Gastroesophageal sphincter (tissue), 4 donors: ENCODE measurements around the gene NEK2. TPM values are rescaled to one million over a fixed set of nuclear protein-coding genes. Genes with fewer than 3 reads are reported as not detected.

ENCODE experiments used
- ATAC-seq: fragments of 150-250 bp; one replicate; pipeline ENCODE4 v1.9.1; 2016; ENCODE audit warnings: mild to moderate bottlenecking, moderate library complexity
- H3K27ac ChIP-seq, 4 donors: fragments of 200-600 bp; sonication (generic) in 3 of 4; 1 replicate in 3 of 4; 2 replicates in 1 of 4; pipeline ENCODE4 v1.5.1; 2016 to 2019
- H3K27me3 ChIP-seq: fragments of 200-600 bp; sonication (generic); one replicate; pipeline ENCODE4 v1.5.1; 2019
- H3K36me3 ChIP-seq, 2 donors: fragments of 200-600 bp; sonication (generic); one replicate each; pipeline ENCODE4 v1.5.1; 2019; ENCODE audit warnings: control low read depth in 1 of 2
- H3K4me1 ChIP-seq, 3 donors: fragments of 200-600 bp; sonication (generic); 1 replicate in 2 of 3; 2 replicates in 1 of 3; pipeline ENCODE4 v1.5.1; 2016 to 2019; ENCODE audit warnings: control low read depth in 2 of 3
- H3K4me3 ChIP-seq, 2 donors: fragments of 200-600 bp; sonication (generic); one replicate each; pipeline ENCODE4 v1.5.1; 2019; ENCODE audit warnings: mild to moderate bottlenecking in 1 of 2, moderate library complexity in 1 of 2
- H3K9me3 ChIP-seq, 3 donors: fragments of 200-600 bp; sonication (generic); one replicate each; pipeline ENCODE4 v1.5.1; 2017 to 2019; ENCODE audit warnings: control low read depth in 2 of 3
- CTCF ChIP-seq, 4 experiments: fragments of 200-600 bp in 2 of 4; fragments of 450-650 bp in 2 of 4; sonication (generic) in 1 of 4; IDR thresholded peaks; one replicate each; pipeline ENCODE4 v1.5.1; 2017 to 2019; ENCODE audit warnings: antibody characterized with exemption in 4 of 4, mild to moderate bottlenecking in 2 of 4, moderate library complexity in 2 of 4
- EP300 ChIP-seq: sonication (generic); formaldehyde crosslinking; IDR thresholded peaks from one replicate; pipeline ENCODE4 v1.6.1; 2017; ENCODE audit warnings: antibody characterized with exemption, mild to moderate bottlenecking
- POLR2A ChIP-seq, 2 donors: fragments of 450-650 bp; IDR thresholded peaks; one replicate each; pipeline ENCODE4 v1.6.1; 2017; ENCODE audit warnings: antibody characterized with exemption in 2 of 2, mild to moderate bottlenecking in 2 of 2, moderate library complexity in 1 of 2
- POLR2AphosphoS5 ChIP-seq: sonication (generic); formaldehyde crosslinking; IDR thresholded peaks from one replicate; pipeline ENCODE4 v1.6.1; 2017; ENCODE audit warnings: antibody characterized with exemption
- WGBS, 2 donors: methylation state at CpG; one replicate each; pipeline ENCODE4 v1.1.5; 2018; ENCODE audit warnings: low coverage in 1 of 2; 5-methylcytosine and 5-hydroxymethylcytosine counted together
- total RNA-seq, 4 donors: library from RNA; depleted of rRNA; stranded (reverse); fragments of >200 nt; gene quantifications; one replicate each; pipeline ENCODE4 v1.1.0, GENCODE V29; 2016

The NEK2 gene
- total RNA-seq, 4 donors from 2014 or later = 0.59 TPM; not detected in 3

- H3K36me3 ChIP-seq = no peaks in the 10 kb centered on the region
- H3K4me3 ChIP-seq = no peak overlapping the region
- H3K4me1 ChIP-seq = peaks cover 0 to 39% (median 10%) of the 10 kb centered on the region in 3 donors
- WGBS, 2 donors = 97 to 100% methylated on average over 4 of the region's 4 CpGs
- H3K9me3 ChIP-seq = no peaks in the 10 kb centered on the region
- no peaks in the 10 kb centered on the region for H3K27me3 ChIP-seq
- TF ChIP-seq CTCF (IDR thresholded peaks at IDR 0.05) = no peak
- no peak for TF ChIP-seq POLR2AphosphoS5
- no peak for TF ChIP-seq EP300
- no peak for TF ChIP-seq POLR2A (IDR thresholded peaks at IDR 0.05)
- ATAC-seq = no peak
- H3K27ac ChIP-seq = no peak overlapping the region
These were observed 40.5 kb downstream of the NEK2 start for GRCh38 chr1:211634931-211635330.

GRCh38 chr1:211634461-211634860 is 41.0 kb downstream of the NEK2 start:
- ATAC-seq = no peak
- Histone ChIP-seq H3K36me3 (no peaks in the 10 kb centered on the region), H3K27me3 (no peaks in the 10 kb centered on the region), H3K4me1 (peaks cover 0 to 40% (median 10%) of the 10 kb centered on the region in 3 donors), H3K27ac (no peak overlapping the region), H3K9me3 (no peaks in the 10 kb centered on the region), H3K4me3 (no peak overlapping the region)
- TF ChIP-seq EP300 = no peak
- TF ChIP-seq POLR2A (IDR thresholded peaks at IDR 0.05) = no peak
- no peak for TF ChIP-seq POLR2AphosphoS5
- no peak for TF ChIP-seq CTCF (IDR thresholded peaks at IDR 0.05)
- WGBS, 2 donors = 100% methylated on average over 3 of the region's 4 CpGs; no CpG with 5 or more reads in 1 of the 2 donors

- no peak for TF ChIP-seq CTCF (IDR thresholded peaks at IDR 0.05)
- TF ChIP-seq POLR2AphosphoS5 = no peak
- no peak for TF ChIP-seq POLR2A (IDR thresholded peaks at IDR 0.05)
- TF ChIP-seq EP300 = no peak
- Histone ChIP-seq H3K9me3 (no peaks in the 10 kb centered on the region), H3K36me3 (no peaks in the 10 kb centered on the region), H3K27me3 (no peaks in the 10 kb centered on the region), H3K27ac (peak overlapping the region in 3 of 4 donors; percentile 75 to 80 (median 77)), H3K4me3 (no peak overlapping the region), H3K4me1 (peaks cover 0 to 40% (median 10%) of the 10 kb centered on the region in 3 donors)
- WGBS, 2 donors = 82 to 87% methylated on average over 4 to 7 of the region's 8 CpGs
- ATAC-seq = no peak
These were observed 41.9 kb downstream of the NEK2 start for GRCh38 chr1:211633524-211633846.

- WGBS, 2 donors = 17 to 39% methylated on average over 1 to 2 of the region's 13 CpGs
- H3K27ac ChIP-seq = peak overlapping the region in 3 of 4 donors; percentile 75 to 80 (median 77)
These were observed 42.5 kb downstream of the NEK2 start for GRCh38 chr1:211632808-211633523.

More at GRCh38 chr1:211632808-211633523, 42.5 kb downstream of the NEK2 start:
- TF ChIP-seq CTCF (IDR thresholded peaks at IDR 0.05) (no peak), EP300 (no peak), POLR2AphosphoS5 (no peak), POLR2A (IDR thresholded peaks at IDR 0.05) (no peak)
- peak; percentile 82 for ATAC-seq
- H3K27me3 ChIP-seq = no peaks in the 10 kb centered on the region
- no peaks in the 10 kb centered on the region for H3K9me3 ChIP-seq
- H3K4me1 ChIP-seq = peaks cover 0 to 40% (median 10%) of the 10 kb centered on the region in 3 donors
- no peaks in the 10 kb centered on the region for H3K36me3 ChIP-seq
- H3K4me3 ChIP-seq = no peak overlapping the region
